Stimulated activated CD8-positive, alpha-beta memory T cell treated with anti-CD3 and anti-CD28 coated beads, Interleukin-7, amount 100 ng/mL, for 4 hours (primary cell): ENCODE data around the gene PRICKLE2.

Source experiments
- DNase-seq, 2 donors: peaks; one replicate each; pipeline ENCODE4 v3.0.0-alpha.2; 2020; ENCODE audit warnings: low read depth in 2 of 2

PRICKLE2 gene

DNA sequence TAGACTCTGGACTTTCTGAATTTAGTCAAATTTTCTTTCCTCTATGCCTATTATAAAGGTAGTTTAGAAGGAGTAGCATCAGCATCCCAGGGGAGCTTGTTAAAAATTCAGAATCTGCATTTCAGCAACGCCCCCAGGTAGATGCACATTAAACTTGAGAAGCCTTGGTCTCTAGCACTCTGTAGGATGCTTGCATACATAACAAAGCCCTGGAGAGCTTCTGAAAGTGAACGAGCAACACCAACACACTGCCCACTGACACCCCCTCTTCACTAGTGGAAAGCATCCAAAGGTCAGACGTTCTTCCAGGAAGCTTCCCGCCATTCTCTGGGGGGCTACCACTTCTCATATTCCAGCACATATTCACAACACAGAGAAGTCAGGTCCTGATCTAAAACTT, 6.5 kb downstream of the PRICKLE2 start:
- DNase-seq, result no peak

GRCh38 chr3:64218329-64218728, 6.9 kb downstream of the PRICKLE2 start:
- no peak for DNase-seq

GRCh38 chr3:64216274-64217147, 8.8 kb downstream of the PRICKLE2 start:
- no peak for DNase-seq

DNA sequence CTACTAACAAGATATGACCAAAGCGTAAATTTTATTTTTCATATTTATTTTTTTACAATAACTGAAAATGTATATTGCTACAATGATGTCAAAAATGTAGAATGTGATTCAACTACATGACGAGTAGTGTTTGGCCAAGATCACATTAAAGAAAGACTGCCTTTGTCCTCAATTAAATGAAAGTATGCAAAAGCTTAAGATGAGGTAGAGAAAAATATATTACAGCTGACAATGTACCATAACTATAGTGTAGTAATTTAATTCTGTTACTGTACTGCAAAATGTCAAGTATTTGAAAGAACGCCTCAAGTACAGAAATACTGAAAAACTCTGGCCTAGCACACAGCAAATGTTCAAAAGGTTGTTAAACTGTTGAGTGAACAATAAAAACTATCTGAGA, 9.7 kb downstream of the PRICKLE2 start:
- no peak for DNase-seq

- DNase-seq, result no peak
These were observed 10.2 kb downstream of the PRICKLE2 start for GRCh38 chr3:64215103-64215502.

- no peak for DNase-seq
These were observed 10.8 kb downstream of the PRICKLE2 start for GRCh38 chr3:64214381-64215018.

DNA sequence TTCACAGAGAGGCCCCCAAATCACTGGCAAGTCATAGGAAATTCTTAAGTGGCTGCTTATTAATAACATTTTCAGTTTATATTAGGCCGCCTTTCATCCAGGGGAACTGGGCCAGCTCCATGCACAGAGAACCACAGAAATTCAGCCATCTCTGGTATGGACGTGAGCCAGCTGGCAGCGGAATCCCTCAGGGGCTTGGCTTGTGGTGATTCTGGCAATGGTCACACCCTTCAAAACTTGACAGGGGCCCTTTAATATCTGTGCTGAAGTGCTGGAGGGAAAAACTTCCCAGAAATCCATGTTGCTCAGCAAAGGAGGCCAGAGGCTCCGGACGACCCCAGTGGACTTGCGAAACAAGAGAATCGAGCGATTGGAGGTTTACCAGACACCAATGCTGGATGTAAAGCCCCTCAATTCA, 11.3 kb downstream of the PRICKLE2 start:
- DNase-seq, result no peak

DNA sequence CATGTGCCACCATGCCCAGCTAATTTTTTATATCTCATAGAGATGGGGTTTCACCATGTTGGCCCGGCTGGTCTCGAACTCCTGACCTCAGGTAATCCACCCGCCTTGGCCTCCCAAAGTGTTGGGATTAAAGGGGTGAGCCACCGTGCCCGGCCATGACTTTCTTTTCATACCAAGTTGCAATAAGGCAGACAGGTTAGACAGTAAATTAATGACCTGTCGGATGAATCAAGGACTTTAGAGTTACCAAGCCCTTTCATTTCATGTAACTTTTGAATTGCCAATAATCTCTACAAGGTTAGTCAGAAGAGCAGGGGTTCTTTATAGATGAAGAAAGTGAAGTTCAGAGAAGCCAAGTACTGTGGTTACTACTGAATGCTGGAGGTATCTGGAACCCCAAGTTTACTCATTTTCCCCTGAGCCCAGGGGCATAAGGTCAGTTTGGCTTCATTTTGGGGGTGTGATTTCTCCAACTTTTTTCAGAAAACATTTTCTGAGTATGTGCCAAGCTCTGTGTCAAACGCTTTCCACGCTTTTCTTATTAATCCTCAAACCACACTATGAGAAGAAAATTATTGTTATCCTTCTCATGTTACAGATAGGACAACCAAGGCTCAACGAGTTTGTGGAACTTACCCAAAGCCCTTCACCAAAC, 11.9 kb downstream of the PRICKLE2 start:
- no peak for DNase-seq

- no peak for DNase-seq
These were observed 15.2 kb downstream of the PRICKLE2 start for GRCh38 chr3:64209866-64210621.

DNA sequence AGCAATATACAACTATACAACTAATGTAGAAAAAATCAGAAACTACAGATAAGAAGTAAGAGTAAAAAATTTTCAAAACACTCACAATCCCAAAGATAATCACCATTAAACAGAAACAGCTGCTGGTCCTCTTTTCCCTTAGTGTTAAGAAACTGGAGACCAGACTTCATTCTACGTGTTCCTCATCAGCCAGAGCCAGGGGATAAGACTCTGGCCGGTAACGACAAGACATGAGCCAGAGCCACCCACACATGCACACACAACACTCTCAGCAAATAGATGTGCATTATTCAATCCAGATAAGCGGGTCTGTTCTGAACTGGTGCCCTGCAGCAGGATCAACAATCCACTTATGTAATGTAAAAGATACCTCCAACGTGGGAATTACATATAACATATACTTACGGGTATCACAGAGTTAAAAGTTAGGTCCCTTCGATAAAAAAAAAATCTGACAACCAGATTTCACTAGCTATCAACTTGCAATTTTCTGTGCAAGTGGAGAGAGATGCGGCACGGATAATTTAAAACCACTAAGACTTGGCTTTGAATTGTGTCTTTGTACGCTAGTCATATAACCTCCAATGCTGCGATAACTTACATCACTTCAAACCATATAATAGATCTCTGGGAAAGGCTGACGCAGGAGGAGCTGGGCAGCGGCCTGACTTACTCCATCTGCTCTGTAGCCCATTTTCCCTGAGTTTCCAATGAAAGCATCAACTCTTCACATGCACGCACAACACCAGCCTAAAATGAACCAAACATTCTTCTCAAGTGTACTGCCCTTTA, 17.8 kb downstream of the PRICKLE2 start:
- DNase-seq, result no peak

DNA sequence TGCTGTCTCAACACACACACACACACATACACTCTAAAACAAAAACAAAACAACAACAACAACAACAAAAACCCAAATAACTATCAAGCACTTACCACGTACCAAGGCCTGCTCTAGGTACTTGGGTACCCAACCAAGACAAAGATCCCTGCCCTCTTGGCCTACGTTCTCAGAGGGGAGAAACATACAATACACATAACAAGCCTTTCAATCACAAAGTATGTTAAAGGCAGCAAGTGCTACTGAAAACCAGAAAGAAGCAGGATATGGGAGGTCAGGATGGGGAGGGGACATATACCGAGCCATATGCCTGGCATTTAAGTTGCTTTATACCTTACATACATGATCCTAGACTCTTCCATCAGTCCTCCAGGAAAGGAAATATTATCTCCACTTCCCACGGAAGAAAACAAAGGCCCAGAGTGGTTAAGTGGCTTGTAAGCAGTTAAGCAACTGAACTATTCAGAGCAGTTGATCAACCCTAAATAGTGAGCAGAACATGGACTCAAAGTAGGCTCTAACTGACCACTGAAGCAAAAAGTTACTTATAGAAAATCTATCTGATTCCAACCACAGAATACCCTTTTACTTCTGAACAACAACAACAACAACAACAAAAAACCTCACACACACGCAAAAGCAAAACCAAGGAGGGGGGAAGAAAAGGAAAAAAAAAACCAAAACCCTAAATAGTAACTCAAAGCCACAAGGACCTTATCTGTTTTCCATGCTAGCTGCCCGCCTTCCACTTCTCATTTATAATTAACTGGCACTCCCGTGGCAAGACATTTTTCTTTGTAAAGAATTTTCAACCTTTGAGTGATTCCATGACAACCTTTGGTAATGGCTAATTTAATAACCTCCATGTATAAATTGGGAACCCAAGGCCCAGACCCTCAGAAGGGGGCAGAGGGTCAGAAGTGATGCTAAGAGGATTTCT, 21.0 kb downstream of the PRICKLE2 start:
- DNase-seq, result no peak

GRCh38 chr3:64203216-64203615, 22.1 kb downstream of the PRICKLE2 start:
- no peak for DNase-seq

DNA sequence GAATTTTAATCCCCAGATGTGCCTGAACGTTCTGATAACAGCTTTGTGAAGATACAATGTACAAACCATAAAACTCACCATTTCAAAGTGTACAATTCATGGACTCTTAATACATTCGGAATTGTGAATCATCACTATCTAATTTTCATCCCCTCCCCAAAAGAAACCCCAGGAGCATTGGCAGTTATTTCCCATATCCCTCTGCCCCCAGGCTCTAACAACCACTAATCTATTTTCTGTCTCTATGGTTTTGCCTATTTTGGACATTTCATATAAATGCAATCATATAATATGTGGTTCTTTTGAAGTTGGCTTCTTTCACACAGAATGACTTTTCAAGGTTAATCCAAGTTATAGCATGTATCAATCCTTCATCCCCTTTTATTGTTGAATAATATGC, 25.3 kb downstream of the PRICKLE2 start:
- DNase-seq, result no peak

DNA sequence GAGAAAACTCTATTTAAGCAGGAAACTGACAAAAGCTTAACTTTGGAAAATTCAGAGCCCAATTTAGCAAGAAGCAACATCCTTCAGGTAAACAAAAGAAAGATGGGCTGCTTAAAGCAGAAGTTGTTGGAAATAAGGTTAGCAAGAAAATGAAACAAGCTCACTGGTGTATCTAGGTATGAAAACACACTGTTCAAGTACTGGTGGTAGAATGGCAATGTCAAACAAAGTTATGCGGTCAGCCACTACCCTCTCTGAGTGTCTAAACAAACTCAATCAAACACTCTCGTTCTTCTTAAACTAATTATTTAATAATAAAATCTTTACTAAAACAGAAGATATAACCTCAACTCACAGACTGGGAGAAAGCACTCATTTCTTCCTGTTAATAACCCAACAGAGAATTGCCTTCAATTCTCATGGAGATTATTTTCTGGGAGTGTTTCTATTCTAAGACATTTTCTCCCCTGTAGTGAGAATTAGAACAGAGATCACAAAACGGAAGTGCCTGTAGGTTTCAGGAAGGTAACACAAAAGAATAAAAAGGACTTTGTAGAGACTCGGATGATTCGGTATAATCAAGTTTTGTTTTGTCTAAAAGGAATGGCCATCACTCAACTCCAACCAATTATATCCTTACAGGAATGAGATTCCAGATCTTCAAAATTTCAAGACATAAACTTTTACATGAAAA, 28.9 kb downstream of the PRICKLE2 start:
- no peak for DNase-seq

DNA sequence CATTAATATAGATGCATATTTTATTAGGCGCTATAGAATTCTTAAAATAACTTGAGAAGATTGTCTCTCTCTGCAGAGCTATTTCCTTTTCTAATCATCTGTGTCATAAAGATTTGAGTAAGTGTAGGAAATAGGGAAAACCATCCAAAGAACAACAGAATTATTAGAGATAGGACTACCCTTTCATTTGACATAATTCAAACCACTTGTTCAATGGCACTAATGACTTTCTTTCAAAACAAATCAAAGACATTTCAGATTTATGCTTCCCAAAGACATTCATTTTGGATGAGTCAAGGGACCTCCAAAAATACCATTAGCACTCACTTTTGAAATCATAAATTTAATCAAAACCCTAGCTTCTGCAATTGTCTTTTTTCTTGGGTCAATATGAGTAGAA, 29.5 kb downstream of the PRICKLE2 start:
- no peak for DNase-seq

GRCh38 chr3:64191822-64192221, 33.4 kb downstream of the PRICKLE2 start:
- DNase-seq, result no peak

DNA sequence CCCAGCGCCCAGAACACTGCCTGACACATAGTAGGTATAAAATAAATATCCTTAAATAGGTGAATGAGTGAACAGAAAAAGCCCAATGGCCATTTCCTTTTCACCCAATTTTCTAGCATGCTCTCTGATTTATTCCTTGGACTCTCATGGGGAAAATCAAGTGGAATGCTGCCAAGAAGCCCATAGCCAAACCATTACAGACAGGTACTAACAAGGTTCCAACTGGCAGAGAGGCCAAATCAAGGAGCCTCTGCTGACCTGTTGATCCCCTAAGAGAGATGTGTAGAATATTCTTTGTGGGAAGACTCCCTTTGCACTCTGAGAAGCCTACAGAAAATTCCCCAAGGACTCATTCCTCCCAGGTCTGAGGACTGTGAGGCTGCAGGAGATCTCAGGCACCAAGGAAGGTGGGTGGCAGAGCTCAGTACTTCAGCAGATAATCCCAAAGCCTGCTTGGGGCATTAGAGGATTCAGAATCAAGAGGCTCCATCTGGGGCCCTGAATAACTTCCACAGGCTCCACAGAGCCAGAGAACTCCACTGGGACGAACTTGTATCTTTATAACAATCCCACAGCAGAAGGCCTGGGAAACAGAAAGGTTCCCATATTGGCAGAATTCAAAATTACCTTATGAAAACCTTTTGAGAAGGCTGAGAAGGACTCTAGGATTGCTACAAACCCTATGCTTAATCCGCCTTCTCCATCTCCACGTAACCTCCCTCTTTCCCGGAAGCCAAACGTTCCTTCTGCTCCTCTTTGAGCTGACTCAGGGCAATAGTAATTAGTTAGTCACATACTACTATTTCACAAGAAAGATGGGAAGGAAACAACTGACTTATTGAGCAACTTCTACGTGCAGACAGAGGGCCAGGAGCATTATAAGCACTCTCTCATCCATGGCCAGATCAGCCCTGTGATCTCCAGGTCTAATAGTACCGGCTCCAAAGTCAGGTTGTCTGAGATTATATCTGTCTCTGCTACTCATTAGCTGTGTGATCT, 34.5 kb downstream of the PRICKLE2 start:
- no peak for DNase-seq
